ENCODE data around the gene SNRNP27.

Gene SNRNP27

GRCh38 chr2:69917852-69918251 lies 24.1 kb downstream of the SNRNP27 start:
- no peak for DNase-seq

GRCh38 chr2:69918401-69918800 lies 24.6 kb downstream of the SNRNP27 start:
- DNase-seq = no peak

GRCh38 chr2:69923116-69923515 lies 29.4 kb downstream of the SNRNP27 start:
- DNase-seq = no peak

GRCh38 chr2:69926849-69927515 lies 33.2 kb downstream of the SNRNP27 start:
- DNase-seq = no peak

GRCh38 chr2:69931832-69932595 lies 38.3 kb downstream of the SNRNP27 start:
- no peak for DNase-seq

GRCh38 chr2:69932596-69932922 lies 38.8 kb downstream of the SNRNP27 start:
- no peak for DNase-seq

GRCh38 chr2:69933254-69933828 lies 39.6 kb downstream of the SNRNP27 start:
- DNase-seq = no peak

- no peak for DNase-seq
Measured at GRCh38 chr2:69933839-69934613, 40.3 kb downstream of the SNRNP27 start.

GRCh38 chr2:69934614-69934908 lies 40.8 kb downstream of the SNRNP27 start:
- no peak for DNase-seq

GRCh38 chr2:69935011-69935410 lies 41.3 kb downstream of the SNRNP27 start:
- no peak for DNase-seq

- no peak for DNase-seq
Measured at GRCh38 chr2:69936906-69937305, 43.1 kb downstream of the SNRNP27 start.

- DNase-seq = no peak
Measured at GRCh38 chr2:69937968-69938367, 44.2 kb downstream of the SNRNP27 start.

GRCh38 chr2:69939722-69940121 lies 46.0 kb downstream of the SNRNP27 start:
- DNase-seq = no peak

GRCh38 chr2:69940691-69941090 lies 46.9 kb downstream of the SNRNP27 start:
- no peak for DNase-seq

GRCh38 chr2:69943000-69943842 lies 49.5 kb downstream of the SNRNP27 start:
- no peak for DNase-seq

- no peak for DNase-seq
Measured at GRCh38 chr2:69943843-69944525, 50.2 kb downstream of the SNRNP27 start.

GRCh38 chr2:69944756-69945155 lies 51.0 kb downstream of the SNRNP27 start:
- DNase-seq = no peak

GRCh38 chr2:69945441-69945840 lies 51.7 kb downstream of the SNRNP27 start:
- no peak for DNase-seq

- DNase-seq = no peak
Measured at GRCh38 chr2:69945941-69946340, 52.2 kb downstream of the SNRNP27 start.

- DNase-seq = peak; percentile 39
Measured at GRCh38 chr2:69946351-69947324, 52.9 kb downstream of the SNRNP27 start.
